ENCODE data around the gene CNGB1.

GRCh38 chr16:57988929-57989328 is 18.0 kb upstream of the CNGB1 start:
- TF ChIP-seq TAF1 (IDR thresholded peaks at IDR 0.05; ENCODE audit: low read depth): no peak
- TF ChIP-seq EZH2 (IDR thresholded peaks at IDR 0.05; ENCODE audit: borderline replicate concordance, insufficient read depth, low read length, poor library complexity, severe bottlenecking): no peak

All from neural cell (in vitro differentiated cells).